Measurements from ENCODE around the gene ASIC4.

GRCh38 chr2:219507581-219508443, 6.5 kb upstream of the ASIC4 start:
- TF ChIP-seq, protein P1, sequence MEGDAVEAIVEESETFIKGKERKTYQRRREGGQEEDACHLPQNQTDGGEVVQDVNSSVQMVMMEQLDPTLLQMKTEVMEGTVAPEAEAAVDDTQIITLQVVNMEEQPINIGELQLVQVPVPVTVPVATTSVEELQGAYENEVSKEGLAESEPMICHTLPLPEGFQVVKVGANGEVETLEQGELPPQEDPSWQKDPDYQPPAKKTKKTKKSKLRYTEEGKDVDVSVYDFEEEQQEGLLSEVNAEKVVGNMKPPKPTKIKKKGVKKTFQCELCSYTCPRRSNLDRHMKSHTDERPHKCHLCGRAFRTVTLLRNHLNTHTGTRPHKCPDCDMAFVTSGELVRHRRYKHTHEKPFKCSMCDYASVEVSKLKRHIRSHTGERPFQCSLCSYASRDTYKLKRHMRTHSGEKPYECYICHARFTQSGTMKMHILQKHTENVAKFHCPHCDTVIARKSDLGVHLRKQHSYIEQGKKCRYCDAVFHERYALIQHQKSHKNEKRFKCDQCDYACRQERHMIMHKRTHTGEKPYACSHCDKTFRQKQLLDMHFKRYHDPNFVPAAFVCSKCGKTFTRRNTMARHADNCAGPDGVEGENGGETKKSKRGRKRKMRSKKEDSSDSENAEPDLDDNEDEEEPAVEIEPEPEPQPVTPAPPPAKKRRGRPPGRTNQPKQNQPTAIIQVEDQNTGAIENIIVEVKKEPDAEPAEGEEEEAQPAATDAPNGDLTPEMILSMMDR (IDR thresholded peaks at IDR 0.05): no peak
- no peak for TF ChIP-seq EZH2 (IDR thresholded peaks at IDR 0.05)
- TF ChIP-seq EZH2phosphoT487 (IDR thresholded peaks at IDR 0.05): no peak

All from neural progenitor cell (in vitro differentiated cells).